A549 (cell line): Measurements from ENCODE around the gene MRAP2. TPM values are rescaled to one million over a fixed set of nuclear protein-coding genes. Genes with fewer than 3 reads are reported as not detected.

Source experiments
- ATAC-seq, 2 experiments: fragments of 200-7000 bp in 1 of 2; fragments of >200 bp in 1 of 2; cut with Nextera tagmentation in 1 of 2; cut with Tn5 transposase in 1 of 2; 3 replicates each; pipeline versions ENCODE4 v1.8.0 to v1.9.1; 2018 to 2020; ENCODE audit warnings: mild to moderate bottlenecking in 1 of 2, moderate library complexity in 1 of 2
- CTCF ChIA-PET: fragments of 300-600 bp; sonication (Branson Sonifier 250); formaldehyde crosslinking; extraction: SDS; loops from one replicate; lab custom pipeline; 2021; ENCODE audit warnings: antibody characterized with exemption, inconsistent platforms; lab: Yijun Ruan, JAX
- POLR2A ChIA-PET: fragments of 350-600 bp; formaldehyde crosslinking; extraction: SDS; loops from one replicate; lab custom pipeline; 2021; ENCODE audit warnings: antibody characterized with exemption, inconsistent platforms; lab: Yijun Ruan, JAX
- DNase-seq, 2 experiments: peaks; one replicate each; pipeline versions ENCODE4 v3.0.0 to v3.0.0-alpha.2; 2011 to 2016; ENCODE audit warnings: low read depth in 1 of 2, low spot score in 1 of 2
- FAIRE-seq: peaks from 2 replicates; lab custom pipeline; 2011; peaks lifted over from hg19 to GRCh38; lab: Jason Lieb, UNC
- H3K27ac ChIP-seq, 2 experiments: fragments of >200 bp; sonication (Bioruptor Twin); formaldehyde crosslinking; 3 replicates each; pipeline ENCODE4 v1.5.1; 2016 to 2017
- H3K4me1 ChIP-seq: fragments of >200 bp; sonication (Bioruptor Twin); formaldehyde crosslinking; 3 replicates; pipeline ENCODE4 v1.6.1; 2016
- H3K4me2 ChIP-seq: fragments of >200 bp; sonication (Bioruptor Twin); formaldehyde crosslinking; 3 replicates; pipeline ENCODE4 v1.6.1; 2016
- H3K4me3 ChIP-seq: fragments of >200 bp; sonication (Bioruptor Twin); formaldehyde crosslinking; 3 replicates; pipeline ENCODE4 v1.5.1; 2016
- H3K9me3 ChIP-seq: fragments of >200 bp; sonication (Bioruptor Twin); formaldehyde crosslinking; 3 replicates; pipeline ENCODE4 v1.6.1; 2016
- CBX2 ChIP-seq: fragments of 200-600 bp; sonication (generic); IDR thresholded peaks from 2 replicates; pipeline ENCODE4 v1.6.1; 2016; ENCODE audit warnings: low read depth, mild to moderate bottlenecking, borderline replicate concordance
- CBX8 ChIP-seq: fragments of 200-600 bp; sonication (generic); IDR thresholded peaks from 2 replicates; pipeline ENCODE4 v1.6.1; 2016
- CHD2 ChIP-seq: fragments of 150-350 bp; IDR thresholded peaks from 2 replicates; pipeline ENCODE4 v1.6.1; 2014; ENCODE audit warnings: low read length; ENCODE audit not compliant: partially characterized antibody
- EHMT2 ChIP-seq: fragments of 200-600 bp; sonication (generic); IDR thresholded peaks from 2 replicates; pipeline ENCODE4 v1.6.1; 2016; ENCODE audit warnings: antibody characterized with exemption, low read depth, mild to moderate bottlenecking, moderate library complexity
- ESRRA ChIP-seq: fragments of 150-350 bp; IDR thresholded peaks from 2 replicates; pipeline ENCODE4 v1.6.1; 2014; ENCODE audit warnings: mild to moderate bottlenecking, low read length, borderline replicate concordance
- FOSL2 ChIP-seq, 2 experiments: fragments of 450-650 bp in 1 of 2; fragments of >200 bp in 1 of 2; sonication (Bioruptor Twin) in 1 of 2; formaldehyde crosslinking; IDR thresholded peaks; 2 replicates each; pipeline versions ENCODE4 v1.5.0 to v1.6.1; 2016 to 2020; ENCODE audit warnings: mild to moderate bottlenecking in 1 of 2, moderate library complexity in 1 of 2
- HOXB13 ChIP-seq: fragments of 250-450 bp; sonication (Bioruptor Pico); IDR thresholded peaks from 2 replicates; pipeline ENCODE4 v1.5.0; 2020; ENCODE audit warnings: low read depth, mild to moderate bottlenecking, moderate library complexity
- JUN ChIP-seq, 2 experiments: fragments of >200 bp; sonication (Bioruptor Twin); formaldehyde crosslinking; IDR thresholded peaks; 2 replicates in 1 of 2; 3 replicates in 1 of 2; pipeline ENCODE4 v1.6.1; 2016 to 2017
- KDM1A ChIP-seq: fragments of 200-600 bp; sonication (generic); IDR thresholded peaks from 2 replicates; pipeline ENCODE4 v1.6.1; 2016; ENCODE audit warnings: low read depth, mild to moderate bottlenecking
- MAFK ChIP-seq: fragments of 450-650 bp; IDR thresholded peaks from 2 replicates; pipeline ENCODE4 v1.6.1; 2014; ENCODE audit not compliant: partially characterized antibody
- MYC ChIP-seq: IDR thresholded peaks from 2 replicates; pipeline ENCODE4 v1.6.1; 2012; ENCODE audit warnings: mild to moderate bottlenecking, inconsistent platforms, low read length, improper control_type of control experiment, borderline replicate concordance
- NFE2L2 ChIP-seq: fragments of 150-350 bp; conservative IDR thresholded peaks from 2 replicates; pipeline ENCODE4 v1.6.1; 2014; ENCODE audit warnings: low read length
- PHF8 ChIP-seq: fragments of 200-600 bp; sonication (generic); IDR thresholded peaks from 2 replicates; pipeline ENCODE4 v1.6.1; 2016; ENCODE audit warnings: low read depth, mild to moderate bottlenecking, antibody characterized with exemption, moderate library complexity, borderline replicate concordance
- RAD21 ChIP-seq, 2 experiments: fragments of >200 bp in 1 of 2; sonication (Bioruptor Twin) in 1 of 2; formaldehyde crosslinking in 1 of 2; IDR thresholded peaks in 1 of 2; conservative IDR thresholded peaks in 1 of 2; 2 replicates in 1 of 2; 3 replicates in 1 of 2; pipeline ENCODE4 v1.6.1; 2012 to 2018; ENCODE audit warnings: inconsistent platforms in 1 of 2
- RFX5 ChIP-seq: fragments of 450-650 bp; IDR thresholded peaks from 2 replicates; pipeline ENCODE4 v1.7.1; 2014; ENCODE audit warnings: antibody characterized with exemption, mild to moderate bottlenecking, moderate library complexity
- RNF2 ChIP-seq: fragments of 200-600 bp; sonication (generic); IDR thresholded peaks from 2 replicates; pipeline ENCODE4 v1.6.1; 2016; ENCODE audit warnings: low read depth, mild to moderate bottlenecking, antibody characterized with exemption, moderate library complexity, borderline replicate concordance
- SMC3 ChIP-seq: fragments of >200 bp; sonication (Bioruptor Twin); formaldehyde crosslinking; IDR thresholded peaks from 3 replicates; pipeline ENCODE4 v1.6.1; 2018; ENCODE audit warnings: inconsistent platforms
- SREBF2 ChIP-seq: fragments of 450-650 bp; IDR thresholded peaks from 2 replicates; pipeline ENCODE4 v1.6.1; 2014; ENCODE audit warnings: mild to moderate bottlenecking, moderate library complexity
- TFCP2L1 ChIP-seq: fragments of 250-450 bp; sonication (Bioruptor Pico); IDR thresholded peaks from 2 replicates; pipeline ENCODE4 v1.5.0; 2021; ENCODE audit warnings: mild to moderate bottlenecking
- TP53 ChIP-seq: fragments of 250-450 bp; sonication (Bioruptor Pico); IDR thresholded peaks from 2 replicates; pipeline ENCODE4 v1.5.0; 2021; ENCODE audit warnings: mild to moderate bottlenecking, moderate library complexity
- ZC3H11A ChIP-seq: fragments of 450-650 bp; IDR thresholded peaks from 2 replicates; pipeline ENCODE4 v1.6.1; 2014; ENCODE audit warnings: antibody characterized with exemption, mild to moderate bottlenecking
- ZSCAN20 ChIP-seq: fragments of 250-450 bp; sonication (Bioruptor Pico); IDR thresholded peaks from 2 replicates; pipeline ENCODE4 v1.8.0; 2022; ENCODE audit warnings: mild to moderate bottlenecking, moderate library complexity
- WGBS: methylation state at CpG from one replicate; pipeline ENCODE4 v1.1.6; 2017; ENCODE audit errors: missing lambda C conversion rate; 5-methylcytosine and 5-hydroxymethylcytosine counted together
- polyA plus RNA-seq, 4 experiments: library from polyadenylated mRNA; depleted of rRNA in 3 of 4; stranded (reverse); fragments of >200 nt; fragmentation: RNase III in 1 of 4; extraction: RNeasy Plus Mini Kit Qiagen cat#74134 plus additional on column Dnase treatment in 1 of 4; gene quantifications; 2 replicates in 3 of 4; 3 replicates in 1 of 4; pipeline ENCODE4 v1.2.3, GENCODE V29; 2011 to 2017
- TF ChIP-seq, protein P1 (sequence below): IDR thresholded peaks from 2 replicates; pipeline ENCODE4 v1.6.1; 2012; ENCODE audit warnings: low read depth, borderline replicate concordance
- TF ChIP-seq, protein P2 (sequence below): fragments of >200 bp; sonication (Bioruptor Twin); formaldehyde crosslinking; IDR thresholded peaks from 2 replicates; pipeline ENCODE4 v1.6.1; 2016
- TF ChIP-seq, protein P3 (sequence below): fragments of 200-600 bp; sonication (generic); IDR thresholded peaks from 2 replicates; pipeline ENCODE4 v1.6.1; 2016; ENCODE audit warnings: antibody characterized with exemption, mild to moderate bottlenecking, moderate library complexity

The MRAP2 gene
- polyA plus RNA-seq, 2 of the 4 experiments (the other 2 are of a cell fraction) = 0.75 to 2.2 TPM

DNA sequence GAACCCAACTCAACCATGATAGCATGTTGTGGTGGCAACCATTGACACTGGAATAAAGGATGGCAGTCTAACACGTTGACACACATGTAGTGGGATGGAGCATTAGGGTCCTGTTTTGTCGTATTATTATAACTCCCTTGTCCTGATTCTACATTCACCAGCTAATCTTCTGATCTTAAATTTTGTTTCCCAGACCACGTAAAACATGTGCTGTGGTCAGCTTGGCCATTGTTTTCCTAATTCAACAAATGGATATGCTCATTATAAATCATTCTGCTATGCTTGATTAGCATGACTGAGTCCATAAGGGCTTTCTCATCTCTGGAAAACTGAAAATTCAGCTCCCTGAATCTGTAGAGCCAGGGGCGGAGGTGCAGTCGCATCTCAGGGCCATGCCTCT is 15.0 kb downstream of the MRAP2 start (continued):
- no peak for TF ChIP-seq PHF8

DNA sequence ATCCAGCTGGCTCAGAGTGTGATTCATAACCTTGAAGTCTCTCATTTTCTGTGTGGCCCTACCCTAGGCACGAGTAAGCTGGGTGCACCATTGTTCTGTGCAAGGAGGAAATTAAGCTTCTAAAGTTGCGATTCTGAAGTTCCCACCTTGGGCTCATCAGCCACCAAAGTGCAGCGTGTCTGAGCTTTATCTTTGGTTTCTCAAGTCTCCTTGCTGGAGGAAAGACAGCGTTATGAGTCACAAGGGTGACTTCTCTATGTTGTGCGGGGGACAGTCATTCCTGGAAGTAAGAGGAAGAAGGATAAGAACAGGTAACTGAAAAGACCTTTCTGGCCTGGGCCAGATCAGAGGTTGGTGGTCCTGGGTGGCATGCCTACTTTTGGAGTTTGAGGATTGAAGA is 16.8 kb downstream of the MRAP2 start:
- Histone ChIP-seq H3K4me3 (no peak overlapping the region), H3K4me2 (no peak overlapping the region), H3K4me1 (no peaks in the 10 kb centered on the region), H3K9me3 (no peaks in the 10 kb centered on the region), H3K27ac (no peak overlapping the region)
- DNase-seq (no peak), ATAC-seq (no peak), FAIRE-seq (no peak)
- TF ChIP-seq SREBF2 (no peak), SMC3 (no peak), CBX2 (no peak), JUN (IDR thresholded peaks at IDR 0.05) (no peak), MYC (no peak), TFCP2L1 (no peak), NFE2L2 (no peak), ZC3H11A (no peak), RNF2 (no peak), RAD21 (conservative IDR thresholded peaks at IDR 0.05 in 1 of 2, IDR thresholded peaks at IDR 0.05 in 1 of 2) (no peak), TP53 (CRISPR knock-in tag) (no peak), MAFK (no peak)
- TF ChIP-seq, protein P1, sequence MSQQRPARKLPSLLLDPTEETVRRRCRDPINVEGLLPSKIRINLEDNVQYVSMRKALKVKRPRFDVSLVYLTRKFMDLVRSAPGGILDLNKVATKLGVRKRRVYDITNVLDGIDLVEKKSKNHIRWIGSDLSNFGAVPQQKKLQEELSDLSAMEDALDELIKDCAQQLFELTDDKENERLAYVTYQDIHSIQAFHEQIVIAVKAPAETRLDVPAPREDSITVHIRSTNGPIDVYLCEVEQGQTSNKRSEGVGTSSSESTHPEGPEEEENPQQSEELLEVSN = no peak
- TF ChIP-seq, protein P2, sequence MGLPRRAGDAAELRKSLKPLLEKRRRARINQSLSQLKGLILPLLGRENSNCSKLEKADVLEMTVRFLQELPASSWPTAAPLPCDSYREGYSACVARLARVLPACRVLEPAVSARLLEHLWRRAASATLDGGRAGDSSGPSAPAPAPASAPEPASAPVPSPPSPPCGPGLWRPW = no peak
- ChIA-PET POLR2A (no interaction called here), CTCF (no interaction called here)
- WGBS = 28% methylated on average over 5 of the region's 5 CpGs

DNA sequence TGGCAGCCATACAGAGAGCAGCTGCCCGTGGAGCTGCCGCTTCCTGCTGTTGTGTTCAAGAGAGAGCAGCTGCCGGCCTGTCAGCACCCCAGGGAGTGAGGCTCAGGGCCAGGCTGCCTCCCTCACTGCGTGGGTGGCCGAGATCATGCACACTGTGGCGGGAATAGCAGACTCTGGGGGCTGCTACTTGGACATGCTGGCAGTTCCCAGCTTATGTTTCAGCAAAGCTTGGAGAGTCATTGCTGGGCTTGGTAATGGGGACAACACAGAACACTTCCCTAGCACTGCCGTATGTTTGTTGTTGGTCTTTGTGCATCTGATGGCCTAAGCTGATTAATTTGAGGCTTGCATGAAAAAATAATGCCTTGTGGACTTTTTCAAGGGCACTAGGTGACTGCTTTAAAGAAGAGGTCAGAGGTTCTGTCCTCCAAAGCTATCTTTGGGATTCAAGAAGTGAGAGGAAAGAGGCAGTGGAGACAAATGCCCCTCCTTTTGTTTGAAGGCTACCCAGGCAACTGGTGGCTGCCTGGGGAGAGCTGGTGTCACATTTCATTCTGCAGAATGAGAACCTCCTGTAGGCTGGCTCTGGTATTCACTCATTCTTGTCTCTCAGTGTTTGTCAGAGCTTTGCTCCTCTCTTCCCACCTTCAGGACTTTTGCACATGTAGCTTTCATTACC is 18.8 kb downstream of the MRAP2 start:
- Histone ChIP-seq H3K27ac (no peak overlapping the region), H3K4me1 (no peaks in the 10 kb centered on the region), H3K4me3 (no peak overlapping the region), H3K4me2 (no peak overlapping the region), H3K9me3 (no peaks in the 10 kb centered on the region)
- FAIRE-seq (no peak), DNase-seq (no peak), ATAC-seq (peak in 1 of 2 experiments; percentile 49; a peak in 1 of 6 replicates)
- WGBS = 64% methylated on average over 4 of the region's 7 CpGs
- ChIA-PET CTCF (no interaction called here), POLR2A (no interaction called here)
- no peak for TF ChIP-seq ESRRA

DNA sequence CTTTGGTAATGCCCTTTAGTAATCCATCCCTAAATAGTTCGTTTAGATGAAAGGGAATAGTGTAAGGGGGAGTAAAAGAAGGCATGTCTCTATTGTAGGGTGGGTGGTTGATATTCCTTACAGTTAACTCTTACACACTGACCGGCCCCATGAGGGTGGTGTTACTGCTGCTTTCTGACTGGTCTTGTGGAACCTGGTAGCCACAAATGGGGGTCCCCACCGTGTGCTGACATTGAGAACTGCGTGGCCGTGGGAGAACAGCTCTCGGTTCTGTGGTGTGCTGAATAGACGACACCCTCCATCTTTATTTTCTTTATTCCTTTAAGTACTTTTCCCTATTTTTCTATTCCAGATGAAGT is 19.3 kb downstream of the MRAP2 start:
- Histone ChIP-seq H3K27ac (no peak overlapping the region), H3K9me3 (no peaks in the 10 kb centered on the region), H3K4me3 (no peak overlapping the region), H3K4me2 (no peak overlapping the region), H3K4me1 (no peaks in the 10 kb centered on the region)
- 66% methylated on average over 7 of the region's 7 CpGs for WGBS
- POLR2A ChIA-PET = no interaction called here
- FAIRE-seq (no peak), DNase-seq (no peak), ATAC-seq (no peak)
- TF ChIP-seq CBX8 = no peak
- TF ChIP-seq HOXB13 (CRISPR knock-in tag) = no peak
- no peak for TF ChIP-seq KDM1A
- TF ChIP-seq, protein P2 = no peak
- TF ChIP-seq CHD2 = no peak
- no peak for TF ChIP-seq FOSL2 (IDR thresholded peaks at IDR 0.05)
- TF ChIP-seq FOSL2 (CRISPR knock-in tag; IDR thresholded peaks at IDR 0.05) = no peak
- TF ChIP-seq ZSCAN20 = no peak
- TF ChIP-seq MAFK = no peak
- no peak for TF ChIP-seq RFX5
- no peak for TF ChIP-seq EHMT2
- TF ChIP-seq, protein P3, sequence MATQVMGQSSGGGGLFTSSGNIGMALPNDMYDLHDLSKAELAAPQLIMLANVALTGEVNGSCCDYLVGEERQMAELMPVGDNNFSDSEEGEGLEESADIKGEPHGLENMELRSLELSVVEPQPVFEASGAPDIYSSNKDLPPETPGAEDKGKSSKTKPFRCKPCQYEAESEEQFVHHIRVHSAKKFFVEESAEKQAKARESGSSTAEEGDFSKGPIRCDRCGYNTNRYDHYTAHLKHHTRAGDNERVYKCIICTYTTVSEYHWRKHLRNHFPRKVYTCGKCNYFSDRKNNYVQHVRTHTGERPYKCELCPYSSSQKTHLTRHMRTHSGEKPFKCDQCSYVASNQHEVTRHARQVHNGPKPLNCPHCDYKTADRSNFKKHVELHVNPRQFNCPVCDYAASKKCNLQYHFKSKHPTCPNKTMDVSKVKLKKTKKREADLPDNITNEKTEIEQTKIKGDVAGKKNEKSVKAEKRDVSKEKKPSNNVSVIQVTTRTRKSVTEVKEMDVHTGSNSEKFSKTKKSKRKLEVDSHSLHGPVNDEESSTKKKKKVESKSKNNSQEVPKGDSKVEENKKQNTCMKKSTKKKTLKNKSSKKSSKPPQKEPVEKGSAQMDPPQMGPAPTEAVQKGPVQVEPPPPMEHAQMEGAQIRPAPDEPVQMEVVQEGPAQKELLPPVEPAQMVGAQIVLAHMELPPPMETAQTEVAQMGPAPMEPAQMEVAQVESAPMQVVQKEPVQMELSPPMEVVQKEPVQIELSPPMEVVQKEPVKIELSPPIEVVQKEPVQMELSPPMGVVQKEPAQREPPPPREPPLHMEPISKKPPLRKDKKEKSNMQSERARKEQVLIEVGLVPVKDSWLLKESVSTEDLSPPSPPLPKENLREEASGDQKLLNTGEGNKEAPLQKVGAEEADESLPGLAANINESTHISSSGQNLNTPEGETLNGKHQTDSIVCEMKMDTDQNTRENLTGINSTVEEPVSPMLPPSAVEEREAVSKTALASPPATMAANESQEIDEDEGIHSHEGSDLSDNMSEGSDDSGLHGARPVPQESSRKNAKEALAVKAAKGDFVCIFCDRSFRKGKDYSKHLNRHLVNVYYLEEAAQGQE = no peak
- CTCF ChIA-PET = no interaction called here
